ENCODE data around the gene NNMT. TPM values are rescaled to one million over a fixed set of nuclear protein-coding genes. Genes with fewer than 3 reads are reported as not detected.

Gene NNMT
- total and polyA plus RNA-seq, 2 experiments from 2014 or later: 150 to 385 TPM

DNA sequence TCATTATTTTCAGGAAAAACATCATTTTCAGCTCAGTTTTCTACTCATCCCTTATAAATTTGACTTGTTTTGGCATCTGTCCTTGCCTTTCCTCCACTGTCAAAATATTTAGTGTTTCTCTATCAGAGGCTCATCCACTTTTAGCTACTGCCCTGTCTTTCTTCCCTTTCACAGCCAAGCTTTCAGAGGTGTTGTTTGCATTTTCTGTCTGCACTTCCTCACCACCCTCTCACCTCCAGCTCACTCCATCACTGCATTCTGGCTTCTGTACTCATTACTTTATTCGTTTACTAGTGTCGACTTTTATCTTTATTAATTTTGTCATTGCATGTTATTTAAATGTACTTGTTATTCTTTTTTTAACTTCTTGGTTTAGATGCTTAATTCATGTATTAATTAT, 26.7 kb upstream of the NNMT start:
- H3K79me2 ChIP-seq: no peaks in the 10 kb centered on the region

DNA sequence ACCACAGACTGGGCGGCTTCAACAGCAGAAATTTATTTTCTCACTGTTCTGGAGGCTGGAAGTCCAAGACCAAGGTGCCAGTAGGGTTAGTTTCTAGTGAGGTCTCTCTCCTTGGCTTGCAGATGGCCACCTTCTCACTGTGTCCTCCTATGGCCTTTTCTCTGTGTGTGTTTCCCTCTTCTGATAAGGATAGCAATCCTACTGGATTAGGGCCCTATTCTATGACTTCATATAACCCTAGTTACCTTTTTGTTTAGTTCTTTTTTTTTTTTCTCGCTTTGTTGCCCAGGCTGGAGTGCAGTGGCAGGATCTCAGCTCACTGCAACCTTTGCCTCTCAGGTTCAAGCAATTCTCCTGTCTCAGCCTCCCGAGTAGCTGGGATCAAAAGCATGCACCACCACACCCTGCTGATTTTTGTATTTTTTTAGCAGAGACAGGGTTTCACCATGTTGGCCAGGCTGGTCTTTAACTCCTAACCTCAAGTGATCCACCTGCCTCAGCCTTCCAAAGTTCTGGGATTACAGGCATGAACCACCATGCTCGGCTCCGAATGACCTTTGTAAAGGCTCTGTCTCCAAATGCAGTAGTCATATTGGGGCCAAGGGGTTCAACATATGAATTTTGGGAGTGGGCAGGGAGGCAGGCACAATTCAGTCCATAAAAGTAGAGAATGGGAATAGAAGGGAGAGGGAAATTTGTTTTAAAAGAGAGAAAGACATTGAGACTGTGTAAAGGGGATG, 25.5 kb upstream of the NNMT start:
- DNase-seq (ENCODE audit: low spot score): no peak
- Histone ChIP-seq H3K27ac (no peak overlapping the region), H3K4me3 (no peak overlapping the region), H3K9me3 (ENCODE audit: low read depth) (no peaks in the 10 kb centered on the region), H3K9me2 (replicated peaks; ENCODE audit: insufficient read depth) (no peaks in the 10 kb centered on the region), H3K27me3 (peaks cover 4% of the 10 kb centered on the region), H3K36me3 (replicated peaks; ENCODE audit: insufficient read depth, low read depth) (no peaks in the 10 kb centered on the region), H2AFZ (no peak overlapping the region), H3K4me1 (ENCODE audit: insufficient read depth) (no peaks in the 10 kb centered on the region), H4K20me1 (ENCODE audit: insufficient read depth, poor library complexity, severe bottlenecking) (no peaks in the 10 kb centered on the region), H3K79me2 (no peaks in the 10 kb centered on the region), H3K4me2 (no peak overlapping the region)
- TF ChIP-seq EZH2phosphoT487 (IDR thresholded peaks at IDR 0.05; ENCODE audit: low read depth, severe bottlenecking, unreplicated experiment) (no peak), EZH2 (IDR thresholded peaks at IDR 0.05; ENCODE audit: borderline replicate concordance) (no peak)
- TF ChIP-seq, protein P1, sequence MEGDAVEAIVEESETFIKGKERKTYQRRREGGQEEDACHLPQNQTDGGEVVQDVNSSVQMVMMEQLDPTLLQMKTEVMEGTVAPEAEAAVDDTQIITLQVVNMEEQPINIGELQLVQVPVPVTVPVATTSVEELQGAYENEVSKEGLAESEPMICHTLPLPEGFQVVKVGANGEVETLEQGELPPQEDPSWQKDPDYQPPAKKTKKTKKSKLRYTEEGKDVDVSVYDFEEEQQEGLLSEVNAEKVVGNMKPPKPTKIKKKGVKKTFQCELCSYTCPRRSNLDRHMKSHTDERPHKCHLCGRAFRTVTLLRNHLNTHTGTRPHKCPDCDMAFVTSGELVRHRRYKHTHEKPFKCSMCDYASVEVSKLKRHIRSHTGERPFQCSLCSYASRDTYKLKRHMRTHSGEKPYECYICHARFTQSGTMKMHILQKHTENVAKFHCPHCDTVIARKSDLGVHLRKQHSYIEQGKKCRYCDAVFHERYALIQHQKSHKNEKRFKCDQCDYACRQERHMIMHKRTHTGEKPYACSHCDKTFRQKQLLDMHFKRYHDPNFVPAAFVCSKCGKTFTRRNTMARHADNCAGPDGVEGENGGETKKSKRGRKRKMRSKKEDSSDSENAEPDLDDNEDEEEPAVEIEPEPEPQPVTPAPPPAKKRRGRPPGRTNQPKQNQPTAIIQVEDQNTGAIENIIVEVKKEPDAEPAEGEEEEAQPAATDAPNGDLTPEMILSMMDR (IDR thresholded peaks at IDR 0.05; ENCODE audit: poor library complexity): no peak
- 90% methylated on average over 5 of the region's 5 CpGs for WGBS (ENCODE audit: low lambda C conversion rate, missing lambda C conversion rate)

More for the DNA sequence above, 26.7 kb upstream of the NNMT start:
- no peaks in the 10 kb centered on the region for H3K4me1 ChIP-seq (ENCODE audit: insufficient read depth)
- no peak overlapping the region for H3K27ac ChIP-seq
- no peak overlapping the region for H3K4me2 ChIP-seq
- H3K9me2 ChIP-seq (replicated peaks; ENCODE audit: insufficient read depth): no peaks in the 10 kb centered on the region
- H3K9me3 ChIP-seq (ENCODE audit: low read depth): no peaks in the 10 kb centered on the region
- H3K27me3 ChIP-seq: peaks cover 4% of the 10 kb centered on the region
- H3K4me3 ChIP-seq: no peak overlapping the region
- DNase-seq (ENCODE audit: low spot score): no peak
- WGBS (ENCODE audit: low lambda C conversion rate, missing lambda C conversion rate): 87% methylated on average over 2 of the region's 2 CpGs
- TF ChIP-seq EZH2phosphoT487 (IDR thresholded peaks at IDR 0.05; ENCODE audit: low read depth, severe bottlenecking, unreplicated experiment): no peak
- TF ChIP-seq EZH2 (IDR thresholded peaks at IDR 0.05; ENCODE audit: borderline replicate concordance): no peak
- TF ChIP-seq, protein P1 (IDR thresholded peaks at IDR 0.05; ENCODE audit: poor library complexity): no peak
- H4K20me1 ChIP-seq (ENCODE audit: insufficient read depth, poor library complexity, severe bottlenecking): no peaks in the 10 kb centered on the region
- H3K36me3 ChIP-seq (replicated peaks; ENCODE audit: insufficient read depth, low read depth): no peaks in the 10 kb centered on the region
- H2AFZ ChIP-seq: no peak overlapping the region

DNA sequence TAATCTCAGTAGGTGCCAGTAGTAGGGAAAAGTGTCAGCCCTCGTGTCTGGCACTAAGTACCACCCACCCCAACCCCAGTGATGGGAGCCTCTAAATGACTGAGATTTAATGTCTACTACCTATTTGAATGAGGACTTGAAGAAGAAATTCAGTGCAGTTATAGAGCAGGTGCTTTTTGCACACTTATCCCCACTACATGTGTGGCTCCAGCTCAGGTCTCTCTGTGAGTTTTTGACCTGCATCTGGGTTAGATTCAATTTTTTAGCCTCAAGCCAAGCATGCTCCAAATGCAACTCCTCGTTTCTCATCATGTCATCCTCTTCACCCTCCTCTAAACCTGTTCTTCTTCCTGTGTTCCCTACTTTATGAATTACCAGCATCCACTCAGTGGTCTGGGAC, 24.9 kb upstream of the NNMT start:
- no peaks in the 10 kb centered on the region for H3K4me1 ChIP-seq (ENCODE audit: insufficient read depth)
- H3K79me2 ChIP-seq: no peaks in the 10 kb centered on the region
- no peaks in the 10 kb centered on the region for H3K36me3 ChIP-seq (replicated peaks; ENCODE audit: insufficient read depth, low read depth)
- H3K9me2 ChIP-seq (replicated peaks; ENCODE audit: insufficient read depth): no peaks in the 10 kb centered on the region
- TF ChIP-seq EZH2 (IDR thresholded peaks at IDR 0.05; ENCODE audit: borderline replicate concordance): no peak
- no peak for TF ChIP-seq EZH2phosphoT487 (IDR thresholded peaks at IDR 0.05; ENCODE audit: low read depth, severe bottlenecking, unreplicated experiment)
- TF ChIP-seq, protein P1 (IDR thresholded peaks at IDR 0.05; ENCODE audit: poor library complexity): no peak
- no peak overlapping the region for H3K4me2 ChIP-seq
- no peak overlapping the region for H2AFZ ChIP-seq
- DNase-seq (ENCODE audit: low spot score): no peak
- H3K4me3 ChIP-seq: no peak overlapping the region
- H3K27ac ChIP-seq: no peak overlapping the region
- 70% methylated on average over 2 of the region's 2 CpGs for WGBS (ENCODE audit: low lambda C conversion rate, missing lambda C conversion rate)
- H3K9me3 ChIP-seq (ENCODE audit: low read depth): no peaks in the 10 kb centered on the region
- no peaks in the 10 kb centered on the region for H4K20me1 ChIP-seq (ENCODE audit: insufficient read depth, poor library complexity, severe bottlenecking)
- H3K27me3 ChIP-seq: peaks cover 4% of the 10 kb centered on the region

Data from hepatocyte (in vitro differentiated cells).